Liver (tissue), 9 donors: ENCODE results near the gene IGLL5. TPM values are rescaled to one million over a fixed set of nuclear protein-coding genes. Genes with fewer than 3 reads are reported as not detected.

Source experiments
- DNase-seq: peaks from one replicate; pipeline ENCODE4 v3.0.0-alpha.2; 2017; ENCODE audit warnings: low spot score
- H3K27ac ChIP-seq, 2 donors: one replicate each; pipeline ENCODE4 v1.7.0; 2013; ENCODE audit warnings: inconsistent platforms in 2 of 2, low read length in 2 of 2, control low read depth in 1 of 2, low read depth in 1 of 2, mild to moderate bottlenecking in 1 of 2
- H3K27me3 ChIP-seq, 4 donors: one replicate each; pipeline versions ENCODE4 v1.6.1 to v1.7.0; 2013; ENCODE audit warnings: low read length in 3 of 4, inconsistent platforms in 1 of 4, mild to moderate bottlenecking in 1 of 4, moderate library complexity in 1 of 4; ENCODE audit not compliant: control insufficient read depth in 4 of 4, insufficient read depth in 4 of 4
- H3K36me3 ChIP-seq, 4 donors: one replicate each; pipeline versions ENCODE4 v1.6.1 to v1.7.0; 2013; ENCODE audit warnings: low read length in 3 of 4, mild to moderate bottlenecking in 3 of 4, low read depth in 1 of 4, moderate library complexity in 1 of 4; ENCODE audit not compliant: control insufficient read depth in 4 of 4, insufficient read depth in 3 of 4
- H3K4me1 ChIP-seq, 4 donors: one replicate each; pipeline versions ENCODE4 v1.6.1 to v1.7.0; 2013; ENCODE audit warnings: low read length in 3 of 4, mild to moderate bottlenecking in 3 of 4, moderate library complexity in 1 of 4; ENCODE audit not compliant: control insufficient read depth in 4 of 4, insufficient read depth in 4 of 4
- H3K4me3 ChIP-seq, 3 donors: one replicate each; pipeline versions ENCODE4 v1.6.1 to v1.7.0; 2013; ENCODE audit warnings: low read length in 3 of 3, control low read depth in 1 of 3, low read depth in 1 of 3, mild to moderate bottlenecking in 1 of 3
- H3K9ac ChIP-seq, 2 donors: one replicate each; pipeline ENCODE4 v1.7.0; 2013; ENCODE audit warnings: low read length in 2 of 2, mild to moderate bottlenecking in 2 of 2, moderate library complexity in 2 of 2, control low read depth in 1 of 2, low read depth in 1 of 2
- H3K9me3 ChIP-seq, 4 donors: one replicate each; pipeline versions ENCODE4 v1.6.1 to v1.7.0; 2013; ENCODE audit warnings: low read length in 3 of 4; ENCODE audit not compliant: control insufficient read depth in 4 of 4
- CTCF ChIP-seq: fragments of 150-350 bp; IDR thresholded peaks from 2 replicates; pipeline ENCODE4 v1.5.1; 2017; ENCODE audit warnings: improper control_type of control experiment, low read depth, low read length; ENCODE audit not compliant: missing input control
- EGR1 ChIP-seq, 2 donors: IDR thresholded peaks; 2 replicates each; pipeline ENCODE4 v1.6.1; 2016 to 2018; ENCODE audit warnings: antibody characterized with exemption in 2 of 2, low read depth in 2 of 2
- FOXA2 ChIP-seq: IDR thresholded peaks from 2 replicates; pipeline ENCODE4 v1.6.1; 2016; ENCODE audit warnings: antibody characterized with exemption
- GABPA ChIP-seq, 2 donors: IDR thresholded peaks in 1 of 2; conservative IDR thresholded peaks in 1 of 2; 2 replicates each; pipeline ENCODE4 v1.6.1; 2016; ENCODE audit warnings: antibody characterized with exemption in 2 of 2, mild to moderate bottlenecking in 1 of 2, moderate library complexity in 1 of 2
- JUND ChIP-seq, 2 donors: IDR thresholded peaks; 2 replicates each; pipeline ENCODE4 v1.6.1; 2016; ENCODE audit warnings: antibody characterized with exemption in 2 of 2
- MAX ChIP-seq: IDR thresholded peaks from 2 replicates; pipeline ENCODE4 v1.6.1; 2016; ENCODE audit warnings: antibody characterized with exemption
- RAD21 ChIP-seq, 2 donors: IDR thresholded peaks; 2 replicates each; pipeline ENCODE4 v1.6.1; 2016; ENCODE audit warnings: antibody characterized with exemption in 2 of 2, mild to moderate bottlenecking in 2 of 2
- REST ChIP-seq: IDR thresholded peaks from 2 replicates; pipeline ENCODE4 v1.6.1; 2016; ENCODE audit warnings: antibody characterized with exemption, mild to moderate bottlenecking
- TAF1 ChIP-seq: conservative IDR thresholded peaks from 2 replicates; pipeline ENCODE4 v1.6.1; 2016; ENCODE audit warnings: antibody characterized with exemption, mild to moderate bottlenecking
- ZBTB33 ChIP-seq: IDR thresholded peaks from 2 replicates; pipeline ENCODE4 v1.6.1; 2016; ENCODE audit warnings: antibody characterized with exemption
- WGBS: extraction: QIAGEN DNeasy Blood & Tissue Kit; methylation state at CpG from one replicate; pipeline ENCODE4 v1.1.7; 2013; 5-methylcytosine and 5-hydroxymethylcytosine counted together
- polyA plus RNA-seq, 2 donors: library from polyadenylated mRNA; stranded (reverse) in 1 of 2; unstranded in 1 of 2; fragments of 200-250 nt in 1 of 2; fragments of >200 nt in 1 of 2; fragmentation: Nextera tagmentation in 1 of 2; extraction: Ambion mirVana in 1 of 2; gene quantifications; one replicate each; pipeline versions ENCODE4 v1.2.1 to v1.2.3, GENCODE V29; 2013 to 2015
- total RNA-seq, 2 donors: library from RNA; depleted of rRNA; stranded (reverse); fragments of >200 nt; gene quantifications; one replicate each; pipeline ENCODE4 v1.2.3, GENCODE V29; 2014
- donor health status: healthy.
- donor health status: healthy.
- donor health status: healthy.
- donor health status: healthy.
- donor health status: healthy.

The IGLL5 gene
- total and polyA plus RNA-seq, 4 donors = 1.3 to 13.4 (median 3.4) TPM

GRCh38 chr22:22848364-22848866, 39.2 kb upstream of the IGLL5 start:
- WGBS = 35% methylated on average over 5 of the region's 5 CpGs
- TF ChIP-seq MAX (no peak), RAD21 (IDR thresholded peaks at IDR 0.05) (peak; percentile 73 to 79), CTCF (peak; percentile 79), REST (no peak)

GRCh38 chr22:22849640-22850610, 37.7 kb upstream of the IGLL5 start:
- H3K36me3 ChIP-seq = no peaks in the 10 kb centered on the region
- peaks cover 0 to 2% (median 1%) of the 10 kb centered on the region in 4 donors for H3K27me3 ChIP-seq
- TF ChIP-seq GABPA (IDR thresholded peaks at IDR 0.05 in 1 of 2, conservative IDR thresholded peaks at IDR 0.05 in 1 of 2) (no peak), ZBTB33 (no peak), JUND (IDR thresholded peaks at IDR 0.05) (no peak), MAX (no peak), FOXA2 (no peak), TAF1 (no peak), EGR1 (IDR thresholded peaks at IDR 0.05; ENCODE audit: low read depth in 2 of 2) (no peak)
- no peak overlapping the region for H3K4me3 ChIP-seq
- H3K27ac ChIP-seq = no peak overlapping the region
- 85% methylated on average over 5 of the region's 5 CpGs for WGBS
- H3K9me3 ChIP-seq = no peaks in the 10 kb centered on the region
- no peak for DNase-seq
- no peaks in the 10 kb centered on the region for H3K4me1 ChIP-seq
- H3K9ac ChIP-seq = no peak overlapping the region

More at GRCh38 chr22:22848364-22848866, 39.2 kb upstream of the IGLL5 start:
- Histone ChIP-seq H3K27me3 (peaks cover 0 to 2% (median 0%) of the 10 kb centered on the region in 4 donors), H3K9ac (no peak overlapping the region), H3K4me3 (no peak overlapping the region), H3K36me3 (no peaks in the 10 kb centered on the region), H3K9me3 (no peaks in the 10 kb centered on the region), H3K27ac (no peak overlapping the region), H3K4me1 (peaks cover 0 to 10% (median 8%) of the 10 kb centered on the region in 4 donors)
- peak; percentile 65 for DNase-seq
